Islet of Langerhans (tissue), 1 donor: ENCODE results near the gene GPR78.

Source experiments
- FAIRE-seq: peaks from one replicate; lab custom pipeline; 2011; peaks lifted over from hg19 to GRCh38; lab: Jason Lieb, UNC

The GPR78 gene

GRCh38 chr4:8580321-8581093 is at the start of gene GPR78:
Gene GPR78, plus strand, starts transcription at chr4:8580392. Its CDS starts 591 bp downstream, at chr4:8580983.
- no peak for FAIRE-seq

- FAIRE-seq = no peak
Measured at GRCh38 chr4:8532245-8532781, 47.9 kb upstream of the GPR78 start.

- FAIRE-seq = no peak
Measured at GRCh38 chr4:8533274-8533865, 46.8 kb upstream of the GPR78 start.

- FAIRE-seq = no peak
Measured at GRCh38 chr4:8534129-8534528, 46.1 kb upstream of the GPR78 start.

GRCh38 chr4:8534611-8535010 is 45.6 kb upstream of the GPR78 start:
- no peak for FAIRE-seq

GRCh38 chr4:8536467-8536866 is 43.7 kb upstream of the GPR78 start:
- no peak for FAIRE-seq

GRCh38 chr4:8537041-8537461 is 43.1 kb upstream of the GPR78 start:
- no peak for FAIRE-seq

GRCh38 chr4:8538076-8538702 is 42.0 kb upstream of the GPR78 start:
- FAIRE-seq = no peak

GRCh38 chr4:8538703-8539567 is 41.3 kb upstream of the GPR78 start:
- FAIRE-seq = no peak

- no peak for FAIRE-seq
Measured at GRCh38 chr4:8539661-8540060, 40.5 kb upstream of the GPR78 start.

- FAIRE-seq = no peak
Measured at GRCh38 chr4:8540072-8540471, 40.1 kb upstream of the GPR78 start.

GRCh38 chr4:8540586-8540985 is 39.6 kb upstream of the GPR78 start:
- FAIRE-seq = no peak

GRCh38 chr4:8540991-8541390 is 39.2 kb upstream of the GPR78 start:
- FAIRE-seq = no peak

GRCh38 chr4:8541981-8542715 is 38.0 kb upstream of the GPR78 start:
- no peak for FAIRE-seq

GRCh38 chr4:8542776-8543525 is 37.2 kb upstream of the GPR78 start:
- FAIRE-seq = no peak

GRCh38 chr4:8543623-8544022 is 36.6 kb upstream of the GPR78 start:
- no peak for FAIRE-seq

GRCh38 chr4:8544282-8544681 is 35.9 kb upstream of the GPR78 start:
- no peak for FAIRE-seq

GRCh38 chr4:8544741-8545438 is 35.3 kb upstream of the GPR78 start:
- no peak for FAIRE-seq

- FAIRE-seq = no peak
Measured at GRCh38 chr4:8545439-8545765, 34.8 kb upstream of the GPR78 start.

- FAIRE-seq = no peak
Measured at GRCh38 chr4:8546766-8547107, 33.5 kb upstream of the GPR78 start.
